Loucy (cell line): Measurements from ENCODE around the gene RAD51C.

Experiments used
- EZH2phosphoT487 ChIP-seq: fragments of 200-600 bp; IDR thresholded peaks from 2 replicates; pipeline ENCODE4 v1.6.1; 2018; ENCODE audit warnings: antibody characterized with exemption, mild to moderate bottlenecking, moderate library complexity, borderline replicate concordance
- TF ChIP-seq, protein P1 (sequence below): fragments of 200-600 bp; sonication (generic); conservative IDR thresholded peaks from 2 replicates; pipeline ENCODE4 v1.5.1; 2014; ENCODE audit warnings: mild to moderate bottlenecking, antibody characterized with exemption, low read length

DNA sequence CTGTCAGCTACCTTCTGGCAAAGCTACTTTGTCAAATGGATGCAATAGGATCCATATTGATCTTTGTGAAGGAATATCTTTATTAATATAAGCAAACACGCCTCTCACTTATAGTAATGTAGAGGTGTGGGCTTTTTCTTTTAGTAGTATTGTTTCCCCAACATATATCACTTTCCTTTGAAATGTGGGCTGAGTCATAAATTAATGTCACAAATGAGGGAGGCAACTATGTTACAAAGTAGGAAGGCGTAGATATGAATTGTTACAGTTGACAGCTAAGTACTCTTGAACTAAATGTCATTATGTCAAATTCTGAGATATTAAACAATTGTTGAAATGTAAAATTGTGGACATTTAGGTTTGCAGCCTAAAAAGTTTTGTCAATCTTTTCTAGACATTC is 60.6 kb downstream of the RAD51C start:
- TF ChIP-seq EZH2phosphoT487: no peak
- TF ChIP-seq, protein P1, sequence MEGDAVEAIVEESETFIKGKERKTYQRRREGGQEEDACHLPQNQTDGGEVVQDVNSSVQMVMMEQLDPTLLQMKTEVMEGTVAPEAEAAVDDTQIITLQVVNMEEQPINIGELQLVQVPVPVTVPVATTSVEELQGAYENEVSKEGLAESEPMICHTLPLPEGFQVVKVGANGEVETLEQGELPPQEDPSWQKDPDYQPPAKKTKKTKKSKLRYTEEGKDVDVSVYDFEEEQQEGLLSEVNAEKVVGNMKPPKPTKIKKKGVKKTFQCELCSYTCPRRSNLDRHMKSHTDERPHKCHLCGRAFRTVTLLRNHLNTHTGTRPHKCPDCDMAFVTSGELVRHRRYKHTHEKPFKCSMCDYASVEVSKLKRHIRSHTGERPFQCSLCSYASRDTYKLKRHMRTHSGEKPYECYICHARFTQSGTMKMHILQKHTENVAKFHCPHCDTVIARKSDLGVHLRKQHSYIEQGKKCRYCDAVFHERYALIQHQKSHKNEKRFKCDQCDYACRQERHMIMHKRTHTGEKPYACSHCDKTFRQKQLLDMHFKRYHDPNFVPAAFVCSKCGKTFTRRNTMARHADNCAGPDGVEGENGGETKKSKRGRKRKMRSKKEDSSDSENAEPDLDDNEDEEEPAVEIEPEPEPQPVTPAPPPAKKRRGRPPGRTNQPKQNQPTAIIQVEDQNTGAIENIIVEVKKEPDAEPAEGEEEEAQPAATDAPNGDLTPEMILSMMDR: no peak
